Endothelial cell of umbilical vein (primary cell): ENCODE measurements around the gene IGFL2. TPM values are rescaled to one million over a fixed set of nuclear protein-coding genes. Genes with fewer than 3 reads are reported as not detected.

Source experiments
- BruUV-seq: library from RNA; stranded (reverse); fragments of 400-500 nt; replicated peaks from 2 replicates; lab custom pipeline; 2021; lab: Mats Ljungman, UMichigan
- CTCF ChIA-PET: fragments of 300-600, 350-600 bp; sonication (Branson Sonifier 250); formaldehyde crosslinking; loops from one replicate; lab custom pipeline; 2021; ENCODE audit warnings: antibody characterized with exemption, inconsistent platforms; lab: Charles Lee
- POLR2A ChIA-PET: fragments of 300-600, 350-600 bp; sonication (Branson Sonifier 250); formaldehyde crosslinking; loops from one replicate; lab custom pipeline; 2021; ENCODE audit warnings: antibody characterized with exemption, inconsistent platforms; lab: Charles Lee
- DNase-seq: peaks from one replicate; pipeline ENCODE4 v3.0.0-alpha.2; 2011; ENCODE audit warnings: low read depth, low spot score
- FAIRE-seq: peaks from 2 replicates; lab custom pipeline; 2011; peaks lifted over from hg19 to GRCh38; lab: Jason Lieb, UNC
- H2AFZ ChIP-seq: 2 replicates; pipeline ENCODE4 v1.6.0; 2012; ENCODE audit warnings: low read depth, low read length, control low read depth, inconsistent platforms
- H3K27ac ChIP-seq: 2 replicates; pipeline ENCODE4 v1.5.1; 2011; ENCODE audit warnings: low read depth, mild to moderate bottlenecking, control low read depth, low read length, moderate library complexity; ENCODE audit not compliant: insufficient read depth
- H3K27me3 ChIP-seq, 2 experiments: 2 replicates each; pipeline versions ENCODE4 v1.6.0 to v1.6.1; 2011; ENCODE audit warnings: low read length in 2 of 2, mixed read lengths in 1 of 2; ENCODE audit not compliant: control insufficient read depth in 2 of 2, insufficient read depth in 2 of 2
- H3K36me3 ChIP-seq, 2 experiments: 2 replicates in 1 of 2; 3 replicates in 1 of 2; pipeline ENCODE4 v1.5.1; 2011; ENCODE audit warnings: low read length in 2 of 2, mild to moderate bottlenecking in 1 of 2, moderate library complexity in 1 of 2; ENCODE audit not compliant: control insufficient read depth in 2 of 2, insufficient read depth in 2 of 2; ENCODE audit errors: extremely low read depth in 1 of 2
- H3K4me1 ChIP-seq: 3 replicates; pipeline ENCODE4 v1.5.1; 2011; ENCODE audit warnings: mild to moderate bottlenecking, low read length; ENCODE audit not compliant: control insufficient read depth, insufficient read depth; ENCODE audit errors: extremely low read depth
- H3K4me2 ChIP-seq: 2 replicates; pipeline ENCODE4 v1.6.1; 2011; ENCODE audit warnings: low read length, control low read depth, mixed read lengths; ENCODE audit not compliant: insufficient read depth
- H3K4me3 ChIP-seq, 3 experiments: fragments of 200-600 bp in 1 of 3; sonication (generic), shearing (Covaris generic) in 1 of 3; replicated peaks in 1 of 3; 2 replicates each; pipeline ENCODE4 v1.5.1; 2011 to 2016; ENCODE audit warnings: control low read depth in 3 of 3, low read length in 3 of 3, mild to moderate bottlenecking in 2 of 3, inconsistent platforms in 1 of 3, low read depth in 1 of 3, moderate library complexity in 1 of 3; ENCODE audit not compliant: insufficient read depth in 1 of 3
- H3K79me2 ChIP-seq: 2 replicates; pipeline ENCODE4 v1.6.0; 2012; ENCODE audit warnings: low read length, inconsistent platforms; ENCODE audit not compliant: control insufficient read depth, insufficient read depth
- H3K9ac ChIP-seq: replicated peaks from 2 replicates; pipeline ENCODE3; 2011; ENCODE audit warnings: low read length, control low read depth; ENCODE audit not compliant: insufficient read depth; ENCODE audit errors: extremely low read depth
- H3K9me1 ChIP-seq: replicated peaks from 3 replicates; pipeline ENCODE4 v1.6.0; 2011; ENCODE audit warnings: mild to moderate bottlenecking, low read length; ENCODE audit not compliant: control insufficient read depth, insufficient read depth; ENCODE audit errors: extremely low read depth
- H3K9me3 ChIP-seq: replicated peaks from 2 replicates; pipeline ENCODE4 v1.5.1; 2012; ENCODE audit warnings: low read length, inconsistent platforms; ENCODE audit not compliant: control insufficient read depth, insufficient read depth
- H4K20me1 ChIP-seq: replicated peaks from 2 replicates; pipeline ENCODE3; 2011; ENCODE audit warnings: mild to moderate bottlenecking, low read length; ENCODE audit not compliant: control insufficient read depth, insufficient read depth; ENCODE audit errors: extremely low read depth
- EZH2 ChIP-seq: IDR thresholded peaks from 2 replicates; pipeline ENCODE4 v1.6.1; 2012; ENCODE audit warnings: borderline replicate concordance, low read depth, mild to moderate bottlenecking, moderate library complexity, low read length, inconsistent platforms; ENCODE audit not compliant: severe bottlenecking
- FOS ChIP-seq: IDR thresholded peaks from 2 replicates; pipeline ENCODE4 v1.6.1; 2011; ENCODE audit warnings: mild to moderate bottlenecking, low read length, moderate library complexity, borderline replicate concordance; ENCODE audit not compliant: insufficient read depth
- GATA2 ChIP-seq: IDR thresholded peaks from 2 replicates; pipeline ENCODE4 v1.7.0; 2011; ENCODE audit warnings: low read depth, mild to moderate bottlenecking, moderate library complexity, mixed read lengths, low read length; ENCODE audit not compliant: insufficient read length, insufficient read depth
- POLR2A ChIP-seq: IDR thresholded peaks from 2 replicates; pipeline ENCODE4 v1.6.1; 2012; ENCODE audit warnings: low read depth, mild to moderate bottlenecking, control low read depth, low read length
- POLR2AphosphoS5 ChIP-seq: IDR thresholded peaks from 2 replicates; pipeline ENCODE4 v1.6.1; 2012; ENCODE audit warnings: low read depth, mild to moderate bottlenecking, control low read depth, low read length, moderate library complexity; ENCODE audit not compliant: insufficient read depth
- dilution Hi-C: fragments of 300-500 bp; cut with MboI; formaldehyde crosslinking; loops from one replicate; pipeline ENCODE4 v1.15.0; 2019; ENCODE audit warnings: low sequenced_read_pairs; ENCODE audit not compliant: extremely low pct_ligation_motif_present
- intact Hi-C: fragments of 100-400 bp; cut with micrococcal nuclease; formaldehyde crosslinking; loops from one replicate; pipeline ENCODE4 v1.10.0; 2022
- polyA plus RNA-seq, 4 experiments: library from polyadenylated mRNA; depleted of rRNA in 3 of 4; stranded (reverse) in 3 of 4; unstranded in 1 of 4; fragments of >200 nt; gene quantifications; 2 replicates each; pipeline versions ENCODE4 v1.2.1 to v1.2.3, GENCODE V29; 2011 to 2012; ENCODE audit warnings: missing spikeins in 1 of 4
- total RNA-seq: library from RNA; stranded (reverse); gene quantifications from 2 replicates; pipeline ENCODE4 v1.2.3, GENCODE V29; 2021
- TF ChIP-seq, protein P1 (sequence below), 2 donors: IDR thresholded peaks; 1 replicate in 1 of 2; 2 replicates in 1 of 2; pipeline ENCODE4 v1.5.1; 2011; ENCODE audit warnings: low read length in 2 of 2, mild to moderate bottlenecking in 2 of 2, moderate library complexity in 2 of 2, control low read depth in 1 of 2, inconsistent platforms in 1 of 2, low read depth in 1 of 2; ENCODE audit not compliant: insufficient read depth in 1 of 2; ENCODE audit errors: extremely low read depth in 1 of 2
- TF ChIP-seq, protein P2 (sequence below): IDR thresholded peaks from 2 replicates; pipeline ENCODE4 v1.6.1; 2011; ENCODE audit not compliant: insufficient read depth, insufficient read length

IGFL2 gene
- total and polyA plus RNA-seq, 2 donors (not counting 3 experiments of a cell fraction or from before 2014, with no cell fraction given): not detected

DNA sequence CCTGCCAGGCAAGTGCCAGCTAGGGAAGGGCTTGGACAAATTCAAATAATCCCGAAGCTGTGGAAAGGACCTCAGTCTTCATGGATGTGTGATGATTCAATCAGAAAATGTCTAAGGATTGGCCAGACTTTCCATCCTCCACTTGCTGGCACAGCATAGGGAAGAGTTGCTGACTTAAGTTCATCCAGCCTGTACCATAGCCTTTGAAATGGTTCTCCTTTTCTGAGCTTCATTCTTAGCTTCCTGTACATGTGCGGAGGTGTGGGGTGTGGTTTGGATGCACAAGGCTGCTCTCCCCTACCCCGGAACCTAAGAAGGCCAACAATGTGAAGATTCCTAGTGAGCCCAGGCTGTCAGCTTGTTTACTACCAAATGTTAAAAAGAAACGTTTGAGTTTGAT lies 22.6 kb upstream of the IGFL2 start:
- no peak overlapping the region for H3K4me2 ChIP-seq
- no peak overlapping the region for H2AFZ ChIP-seq
- no peak for FAIRE-seq
- H3K9ac ChIP-seq: no peak overlapping the region
- peaks cover 34 to 49% of the 10 kb centered on the region in 2 experiments for H3K27me3 ChIP-seq
- ChIA-PET CTCF (interaction anchor here (0.8 to 1.1 kb wide), 2 partner anchors 43 to 97 kb away, joined by 3 read pairs; no protein-coding TSS in a partner anchor), POLR2A (no interaction called here)
- BruUV-seq: no TSS peak
- DNase-seq: no peak
- no peaks in the 10 kb centered on the region for H3K36me3 ChIP-seq
- H3K4me1 ChIP-seq: no peaks in the 10 kb centered on the region
- no peak for TF ChIP-seq EZH2
- TF ChIP-seq, protein P1, sequence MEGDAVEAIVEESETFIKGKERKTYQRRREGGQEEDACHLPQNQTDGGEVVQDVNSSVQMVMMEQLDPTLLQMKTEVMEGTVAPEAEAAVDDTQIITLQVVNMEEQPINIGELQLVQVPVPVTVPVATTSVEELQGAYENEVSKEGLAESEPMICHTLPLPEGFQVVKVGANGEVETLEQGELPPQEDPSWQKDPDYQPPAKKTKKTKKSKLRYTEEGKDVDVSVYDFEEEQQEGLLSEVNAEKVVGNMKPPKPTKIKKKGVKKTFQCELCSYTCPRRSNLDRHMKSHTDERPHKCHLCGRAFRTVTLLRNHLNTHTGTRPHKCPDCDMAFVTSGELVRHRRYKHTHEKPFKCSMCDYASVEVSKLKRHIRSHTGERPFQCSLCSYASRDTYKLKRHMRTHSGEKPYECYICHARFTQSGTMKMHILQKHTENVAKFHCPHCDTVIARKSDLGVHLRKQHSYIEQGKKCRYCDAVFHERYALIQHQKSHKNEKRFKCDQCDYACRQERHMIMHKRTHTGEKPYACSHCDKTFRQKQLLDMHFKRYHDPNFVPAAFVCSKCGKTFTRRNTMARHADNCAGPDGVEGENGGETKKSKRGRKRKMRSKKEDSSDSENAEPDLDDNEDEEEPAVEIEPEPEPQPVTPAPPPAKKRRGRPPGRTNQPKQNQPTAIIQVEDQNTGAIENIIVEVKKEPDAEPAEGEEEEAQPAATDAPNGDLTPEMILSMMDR (IDR thresholded peaks at IDR 0.05; ENCODE audit: extremely low read depth in 1 of 2, insufficient read depth in 1 of 2, low read depth in 1 of 2, low read length in 2 of 2): no peak
- TF ChIP-seq POLR2A: no peak
- no peak for TF ChIP-seq GATA2
- H3K27ac ChIP-seq: no peak overlapping the region
- intact Hi-C loops: no loop called here
- H3K9me1 ChIP-seq: no peaks in the 10 kb centered on the region
- no peaks in the 10 kb centered on the region for H3K9me3 ChIP-seq
- dilution Hi-C loops: no loop called here
- no peaks in the 10 kb centered on the region for H3K79me2 ChIP-seq
- no peak overlapping the region for H3K4me3 ChIP-seq
- H4K20me1 ChIP-seq: no peaks in the 10 kb centered on the region

- no peak for TF ChIP-seq POLR2AphosphoS5
- TF ChIP-seq, protein P1 (IDR thresholded peaks at IDR 0.05; ENCODE audit: extremely low read depth in 1 of 2, insufficient read depth in 1 of 2, low read depth in 1 of 2, low read length in 2 of 2): no peak
- no peak for TF ChIP-seq POLR2A
- TF ChIP-seq, protein P2, sequence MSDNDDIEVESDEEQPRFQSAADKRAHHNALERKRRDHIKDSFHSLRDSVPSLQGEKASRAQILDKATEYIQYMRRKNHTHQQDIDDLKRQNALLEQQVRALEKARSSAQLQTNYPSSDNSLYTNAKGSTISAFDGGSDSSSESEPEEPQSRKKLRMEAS: no peak
- no peak for TF ChIP-seq FOS
- no peaks in the 10 kb centered on the region for H3K79me2 ChIP-seq
- no peak overlapping the region for H3K4me3 ChIP-seq
- ChIA-PET CTCF (interaction anchor here (0.8 to 1.1 kb wide), 4 partner anchors 9 to 98 kb away, joined by 3 read pairs; no protein-coding TSS in a partner anchor), POLR2A (interaction anchor here (0.6 kb wide), 1 partner anchor 108 kb away, joined by 3 read pairs; no protein-coding TSS in a partner anchor)
- DNase-seq (no peak), FAIRE-seq (no peak)
- no peak overlapping the region for H3K4me2 ChIP-seq
- H3K9ac ChIP-seq: no peak overlapping the region
- H4K20me1 ChIP-seq: no peaks in the 10 kb centered on the region
- no TSS peak for BruUV-seq
- H3K27ac ChIP-seq: no peak overlapping the region
- dilution Hi-C loops (no loop called here), intact Hi-C loops (no loop called here)
- no peak overlapping the region for H2AFZ ChIP-seq
- no peaks in the 10 kb centered on the region for H3K9me1 ChIP-seq
- no peaks in the 10 kb centered on the region for H3K36me3 ChIP-seq
- H3K4me1 ChIP-seq: no peaks in the 10 kb centered on the region
- no peaks in the 10 kb centered on the region for H3K9me3 ChIP-seq
- peaks cover 32 to 53% of the 10 kb centered on the region in 2 experiments for H3K27me3 ChIP-seq
These were observed 21.9 kb upstream of the IGFL2 start for GRCh38 chr19:46126086-46126580.
